Esophagus mucosa (tissue), 1 donor: ENCODE data around the gene HSP90AB1. TPM values are rescaled to one million over a fixed set of nuclear protein-coding genes. Genes with fewer than 3 reads are reported as not detected.
"Not testable (repeated sequence)": the region's sequence is repeated elsewhere in the genome, so short reads cannot be mapped to it uniquely, and the experiment has no call there.

Experiments used
- ATAC-seq: fragments of 200-7000 bp; cut with Tn5 transposase; one replicate; pipeline ENCODE4 v1.9.1; 2020
- total RNA-seq: library from RNA; stranded (reverse); gene quantifications from one replicate; pipeline ENCODE4 v1.2.4, GENCODE V29; 2023
- donor health status: DM: yes; HTN: yes; CAD: no.

HSP90AB1 gene
- total RNA-seq, 1 donor from 2014 or later: 412 TPM

- ATAC-seq: no peak
These were observed 24.2 kb upstream of the HSP90AB1 start for GRCh38 chr6:44222486-44223318.

- peak; percentile 44 for ATAC-seq
These were observed 23.4 kb upstream of the HSP90AB1 start, which contains the start of gene SLC29A1 for GRCh38 chr6:44223319-44224028. Gene SLC29A1 (plus strand): TSS chr6:44223595. CDS start chr6:44227314, 3,719 bp downstream.

GRCh38 chr6:44224029-44224964 lies 22.6 kb upstream of the HSP90AB1 start:
- no peak for ATAC-seq

GRCh38 chr6:44224965-44225305 lies 22.0 kb upstream of the HSP90AB1 start:
- ATAC-seq: no peak

GRCh38 chr6:44225579-44226325 lies 21.1 kb upstream of the HSP90AB1 start:
- no peak for ATAC-seq

GRCh38 chr6:44226368-44227147 lies 20.3 kb upstream of the HSP90AB1 start:
- no peak for ATAC-seq

- no peak for ATAC-seq
These were observed 19.6 kb upstream of the HSP90AB1 start for GRCh38 chr6:44227148-44227793.

GRCh38 chr6:44228031-44228430 lies 18.9 kb upstream of the HSP90AB1 start:
- no peak for ATAC-seq

- no peak for ATAC-seq
These were observed 18.5 kb upstream of the HSP90AB1 start for GRCh38 chr6:44228433-44228832.

- no peak for ATAC-seq
These were observed 18.1 kb upstream of the HSP90AB1 start for GRCh38 chr6:44228836-44229235.

GRCh38 chr6:44229376-44230033 lies 17.4 kb upstream of the HSP90AB1 start:
- no peak for ATAC-seq

GRCh38 chr6:44230034-44230675 lies 16.7 kb upstream of the HSP90AB1 start:
- ATAC-seq: no peak

- ATAC-seq: not testable (repeated sequence)
These were observed 15.5 kb upstream of the HSP90AB1 start for GRCh38 chr6:44231426-44231825.

- ATAC-seq: no peak
These were observed 14.0 kb upstream of the HSP90AB1 start for GRCh38 chr6:44232676-44233566.

GRCh38 chr6:44233567-44234100 lies 13.3 kb upstream of the HSP90AB1 start:
- no peak for ATAC-seq

GRCh38 chr6:44234101-44235025 lies 12.5 kb upstream of the HSP90AB1 start:
- ATAC-seq: peak; percentile 32

GRCh38 chr6:44235269-44235668 lies 11.6 kb upstream of the HSP90AB1 start:
- ATAC-seq: no peak
